ENCODE results near the gene ZNF692. TPM values are rescaled to one million over a fixed set of nuclear protein-coding genes. Genes with fewer than 3 reads are reported as not detected.
"Not testable (repeated sequence)": the region's sequence is repeated elsewhere in the genome, so short reads cannot be mapped to it uniquely, and the experiment has no call there.

The ZNF692 gene
- total RNA-seq, 1 donor from 2014 or later: 5.7 TPM

GRCh38 chr1:248811514-248812490, 47.1 kb downstream of the ZNF692 start:
- Histone ChIP-seq H3K9me3 (ENCODE audit: control insufficient read depth in 3 of 3, low read length in 3 of 3) (no peaks in the 10 kb centered on the region), H3K36me3 (ENCODE audit: control insufficient read depth in 3 of 3, insufficient read depth in 3 of 3, low read length in 3 of 3) (peaks cover 50 to 58% (median 52%) of the 10 kb centered on the region in 3 donors), H3K27ac (ENCODE audit: low read depth, low read length) (no peak overlapping the region), H3K4me3 (ENCODE audit: low read length in 3 of 3) (no peak overlapping the region), H3K9ac (ENCODE audit: low read depth in 1 of 3, low read length in 3 of 3) (no peak overlapping the region), H3K4me1 (ENCODE audit: control insufficient read depth in 3 of 3, insufficient read depth in 3 of 3, low read length in 3 of 3) (peaks cover 8 to 15% (median 9%) of the 10 kb centered on the region in 3 donors), H3K27me3 (ENCODE audit: control insufficient read depth in 3 of 3, insufficient read depth in 3 of 3, low read length in 3 of 3) (no peaks in the 10 kb centered on the region)

GRCh38 chr1:248810727-248811513, 48.0 kb downstream of the ZNF692 start:
- Histone ChIP-seq H3K36me3 (ENCODE audit: control insufficient read depth in 3 of 3, insufficient read depth in 3 of 3, low read length in 3 of 3) (peaks cover 43 to 49% (median 43%) of the 10 kb centered on the region in 3 donors), H3K27me3 (ENCODE audit: control insufficient read depth in 3 of 3, insufficient read depth in 3 of 3, low read length in 3 of 3) (no peaks in the 10 kb centered on the region), H3K27ac (ENCODE audit: low read depth, low read length) (no peak overlapping the region), H3K4me3 (ENCODE audit: low read length in 3 of 3) (no peak overlapping the region), H3K9ac (ENCODE audit: low read depth in 1 of 3, low read length in 3 of 3) (peak overlapping the region in 1 of 3 donors; percentile 8), H3K9me3 (ENCODE audit: control insufficient read depth in 3 of 3, low read length in 3 of 3) (no peaks in the 10 kb centered on the region), H3K4me1 (ENCODE audit: control insufficient read depth in 3 of 3, insufficient read depth in 3 of 3, low read length in 3 of 3) (peaks cover 9 to 20% (median 10%) of the 10 kb centered on the region in 3 donors)

DNA sequence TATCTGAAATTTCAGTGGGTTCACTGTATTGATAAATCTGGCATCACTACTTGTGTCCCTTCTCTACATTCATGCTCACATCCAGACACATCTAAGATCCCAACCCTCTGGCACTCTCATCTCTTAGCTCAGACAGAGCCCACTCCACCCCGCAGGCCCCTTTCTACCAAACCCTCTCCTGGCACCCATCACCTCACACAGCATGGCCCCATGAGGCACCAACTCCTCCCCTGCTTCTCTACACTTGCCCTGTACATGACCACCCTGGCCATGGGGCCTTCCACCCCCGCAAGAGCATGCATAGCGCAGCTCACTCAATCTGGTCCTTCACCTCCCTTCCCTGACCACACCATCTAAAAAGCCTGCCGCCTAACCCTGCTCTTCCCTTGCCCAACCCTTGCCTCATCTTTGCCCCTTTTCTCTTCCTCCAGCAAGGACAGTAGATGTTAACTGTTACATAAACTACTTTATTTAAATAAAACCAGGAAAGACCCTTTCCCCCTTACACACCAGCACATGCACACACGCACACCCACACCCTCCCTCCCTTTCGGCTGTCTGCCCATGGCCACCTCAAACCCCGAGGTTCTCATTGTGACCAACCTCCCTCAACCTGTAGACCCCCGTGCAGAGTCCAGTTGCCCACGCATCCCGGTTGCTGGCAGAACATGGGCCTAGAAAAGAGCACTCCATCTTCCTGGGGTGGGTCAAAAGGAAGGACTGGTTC, 48.7 kb downstream of the ZNF692 start:
- Histone ChIP-seq H3K27me3 (ENCODE audit: control insufficient read depth in 3 of 3, insufficient read depth in 3 of 3, low read length in 3 of 3) (no peaks in the 10 kb centered on the region), H3K9me3 (ENCODE audit: control insufficient read depth in 3 of 3, low read length in 3 of 3) (no peaks in the 10 kb centered on the region), H3K4me1 (ENCODE audit: control insufficient read depth in 3 of 3, insufficient read depth in 3 of 3, low read length in 3 of 3) (peaks cover 9 to 20% (median 10%) of the 10 kb centered on the region in 3 donors), H3K9ac (ENCODE audit: low read depth in 1 of 3, low read length in 3 of 3) (peak overlapping the region in 1 of 3 donors; percentile 8), H3K27ac (ENCODE audit: low read depth, low read length) (no peak overlapping the region), H3K36me3 (ENCODE audit: control insufficient read depth in 3 of 3, insufficient read depth in 3 of 3, low read length in 3 of 3) (peaks cover 35 to 42% (median 35%) of the 10 kb centered on the region in 3 donors), H3K4me3 (ENCODE audit: low read length in 3 of 3) (no peak overlapping the region)

GRCh38 chr1:248808876-248809275, 50.0 kb downstream of the ZNF692 start:
- H3K9ac ChIP-seq (ENCODE audit: low read depth in 1 of 3, low read length in 3 of 3): no peak overlapping the region
- H3K4me1 ChIP-seq (ENCODE audit: control insufficient read depth in 3 of 3, insufficient read depth in 3 of 3, low read length in 3 of 3): peaks cover 9 to 20% (median 10%) of the 10 kb centered on the region in 3 donors
- H3K36me3 ChIP-seq (ENCODE audit: control insufficient read depth in 3 of 3, insufficient read depth in 3 of 3, low read length in 3 of 3): peaks cover 23 to 29% (median 27%) of the 10 kb centered on the region in 3 donors
- H3K27me3 ChIP-seq (ENCODE audit: control insufficient read depth in 3 of 3, insufficient read depth in 3 of 3, low read length in 3 of 3): no peaks in the 10 kb centered on the region
- H3K27ac ChIP-seq (ENCODE audit: low read depth, low read length): no peak overlapping the region
- H3K4me3 ChIP-seq (ENCODE audit: low read length in 3 of 3): no peak overlapping the region
- no peaks in the 10 kb centered on the region for H3K9me3 ChIP-seq (ENCODE audit: control insufficient read depth in 3 of 3, low read length in 3 of 3)

DNA sequence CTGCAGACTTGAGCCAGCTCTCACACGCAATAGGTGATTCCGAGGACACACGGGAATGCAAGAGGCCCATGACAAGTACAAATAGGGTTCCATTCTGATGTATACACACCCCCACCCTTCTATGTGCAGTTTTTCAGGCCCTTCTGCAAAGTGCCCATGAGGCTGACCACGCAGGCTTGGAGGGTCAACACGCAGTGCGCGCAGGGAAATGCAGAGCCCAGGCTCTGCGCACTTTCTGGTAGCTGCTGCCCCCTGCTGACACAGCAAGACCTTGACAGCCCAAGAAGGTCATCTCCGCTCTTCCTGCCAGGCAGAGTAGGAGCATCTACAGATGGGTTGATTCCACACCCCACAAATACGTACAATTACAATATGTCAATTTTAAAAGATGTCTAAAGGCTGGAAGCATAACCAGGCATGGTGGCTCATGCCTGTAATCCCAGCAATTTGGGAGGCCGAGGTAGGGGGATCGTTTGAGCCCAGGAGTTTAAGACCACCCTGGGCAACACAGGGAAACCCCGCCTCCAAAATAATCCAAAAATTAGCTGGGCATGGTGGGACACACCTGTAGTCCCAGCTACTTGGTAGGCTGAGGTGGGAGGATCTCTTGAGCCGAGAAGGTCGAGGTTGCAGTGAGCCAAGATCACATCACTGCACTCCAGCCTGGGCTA, 51.7 kb downstream of the ZNF692 start:
- Histone ChIP-seq H3K27me3 (ENCODE audit: control insufficient read depth in 3 of 3, insufficient read depth in 3 of 3, low read length in 3 of 3) (no peaks in the 10 kb centered on the region), H3K9ac (ENCODE audit: low read depth in 1 of 3, low read length in 3 of 3) (no peak overlapping the region), H3K27ac (ENCODE audit: low read depth, low read length) (no peak overlapping the region), H3K4me3 (ENCODE audit: low read length in 3 of 3) (no peak overlapping the region), H3K9me3 (ENCODE audit: control insufficient read depth in 3 of 3, low read length in 3 of 3) (no peaks in the 10 kb centered on the region), H3K4me1 (ENCODE audit: control insufficient read depth in 3 of 3, insufficient read depth in 3 of 3, low read length in 3 of 3) (peaks cover 9 to 20% (median 10%) of the 10 kb centered on the region in 3 donors), H3K36me3 (ENCODE audit: control insufficient read depth in 3 of 3, insufficient read depth in 3 of 3, low read length in 3 of 3) (peaks cover 6 to 12% (median 11%) of the 10 kb centered on the region in 3 donors)

GRCh38 chr1:248805876-248806275, 53.0 kb downstream of the ZNF692 start:
- Histone ChIP-seq H3K9me3 (ENCODE audit: control insufficient read depth in 3 of 3, low read length in 3 of 3) (no peaks in the 10 kb centered on the region), H3K4me3 (ENCODE audit: low read length in 3 of 3) (no peak overlapping the region), H3K36me3 (ENCODE audit: control insufficient read depth in 3 of 3, insufficient read depth in 3 of 3, low read length in 3 of 3) (no peaks in the 10 kb centered on the region), H3K9ac (ENCODE audit: low read depth in 1 of 3, low read length in 3 of 3) (no peak overlapping the region), H3K27me3 (ENCODE audit: control insufficient read depth in 3 of 3, insufficient read depth in 3 of 3, low read length in 3 of 3) (no peaks in the 10 kb centered on the region), H3K4me1 (ENCODE audit: control insufficient read depth in 3 of 3, insufficient read depth in 3 of 3, low read length in 3 of 3) (peaks cover 6 to 17% (median 10%) of the 10 kb centered on the region in 3 donors), H3K27ac (ENCODE audit: low read depth, low read length) (no peak overlapping the region)

DNA sequence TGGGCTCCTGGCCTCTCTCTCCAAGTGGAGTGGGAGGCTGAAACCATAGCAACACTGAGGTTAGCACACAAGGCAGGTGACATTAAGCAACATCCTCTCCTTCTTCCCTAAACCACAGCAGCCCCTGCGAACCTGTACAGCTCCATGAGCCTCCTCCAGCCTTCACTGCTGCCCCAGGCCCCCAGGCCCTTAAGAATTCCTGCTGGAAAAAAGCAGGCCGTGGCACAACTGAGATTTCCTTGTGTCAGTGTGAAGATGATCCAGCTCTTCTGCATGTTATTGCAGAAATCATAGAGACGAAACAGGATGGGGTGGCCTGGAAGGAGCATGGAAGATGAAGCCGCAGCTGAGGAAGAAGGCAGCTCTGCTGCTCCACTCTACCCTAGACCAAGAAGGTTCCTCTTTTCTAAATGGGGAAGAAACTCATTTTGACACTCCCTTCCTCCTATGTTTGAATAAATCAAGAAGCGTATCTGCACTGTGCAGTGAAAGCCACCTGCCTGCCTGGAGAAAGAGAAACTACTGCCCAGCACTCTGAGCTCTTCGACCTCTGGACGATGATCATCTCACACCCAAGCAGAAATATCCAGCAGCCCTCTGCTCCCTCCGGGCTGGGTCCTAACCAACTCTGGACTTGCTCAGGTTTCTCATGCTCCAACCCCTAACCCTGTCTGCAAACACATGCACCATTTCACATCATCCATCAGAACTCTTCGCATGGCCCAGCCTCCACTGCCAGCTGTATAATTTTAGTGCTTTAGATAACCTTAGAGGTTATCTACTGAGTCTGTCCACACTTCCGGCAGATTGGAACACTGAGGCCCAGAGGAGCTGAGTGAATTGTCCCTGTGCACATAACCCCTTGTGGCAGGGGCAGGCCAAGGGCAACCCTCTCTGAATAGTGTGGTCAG, 53.9 kb downstream of the ZNF692 start:
- H3K4me1 ChIP-seq (ENCODE audit: control insufficient read depth in 3 of 3, insufficient read depth in 3 of 3, low read length in 3 of 3): peaks cover 0 to 10% (median 5%) of the 10 kb centered on the region in 3 donors
- no peak overlapping the region for H3K27ac ChIP-seq (ENCODE audit: low read depth, low read length)
- H3K9me3 ChIP-seq (ENCODE audit: control insufficient read depth in 3 of 3, low read length in 3 of 3): no peaks in the 10 kb centered on the region
- no peak overlapping the region for H3K4me3 ChIP-seq (ENCODE audit: low read length in 3 of 3)
- no peak overlapping the region for H3K9ac ChIP-seq (ENCODE audit: low read depth in 1 of 3, low read length in 3 of 3)
- no peaks in the 10 kb centered on the region for H3K36me3 ChIP-seq (ENCODE audit: control insufficient read depth in 3 of 3, insufficient read depth in 3 of 3, low read length in 3 of 3)
- H3K27me3 ChIP-seq (ENCODE audit: control insufficient read depth in 3 of 3, insufficient read depth in 3 of 3, low read length in 3 of 3): no peaks in the 10 kb centered on the region

- H3K27ac ChIP-seq (ENCODE audit: low read depth, low read length); H3K9me3 ChIP-seq (ENCODE audit: control insufficient read depth in 3 of 3, low read length in 3 of 3): not testable (repeated sequence)
Measured at GRCh38 chr1:248803501-248803900, 55.4 kb downstream of the ZNF692 start.

More at GRCh38 chr1:248803501-248803900, 55.4 kb downstream of the ZNF692 start:
- not testable (repeated sequence) for H3K9ac ChIP-seq (ENCODE audit: low read depth in 1 of 3, low read length in 3 of 3); H3K36me3 ChIP-seq (ENCODE audit: control insufficient read depth in 3 of 3, insufficient read depth in 3 of 3, low read length in 3 of 3); H3K4me3 ChIP-seq (ENCODE audit: low read length in 3 of 3); H3K4me1 ChIP-seq (ENCODE audit: control insufficient read depth in 3 of 3, insufficient read depth in 3 of 3, low read length in 3 of 3); H3K27me3 ChIP-seq (ENCODE audit: control insufficient read depth in 3 of 3, insufficient read depth in 3 of 3, low read length in 3 of 3)
